HepG2 (cell line): ENCODE measurements around the gene RPS6KA2. TPM values are rescaled to one million over a fixed set of nuclear protein-coding genes. Genes with fewer than 3 reads are reported as not detected.

ENCODE experiments used
- ATAC-seq: fragments of 200-7000 bp; cut with Tn5 transposase; 3 replicates; pipeline ENCODE4 v1.9.1; 2020; ENCODE audit warnings: mild to moderate bottlenecking, moderate library complexity
- BruUV-seq: library from RNA; stranded (reverse); fragments of 400-500 nt; replicated peaks from 2 replicates; lab custom pipeline; 2021; lab: Mats Ljungman, UMichigan
- CTCF ChIA-PET: fragments of 300-600 bp; formaldehyde crosslinking; extraction: SDS; loops from one replicate; lab custom pipeline; 2021; ENCODE audit warnings: low total read pairs, inconsistent platforms, low intra/inter-chr PET ratio; lab: Yijun Ruan, JAX
- POLR2A ChIA-PET: fragments of 350-600 bp; sonication (Branson Sonifier 250); formaldehyde crosslinking; loops from one replicate; lab custom pipeline; 2020; ENCODE audit warnings: antibody characterized with exemption, inconsistent platforms; lab: Yijun Ruan, JAX
- DNase-seq: peaks from one replicate; pipeline ENCODE4 v3.0.0-alpha.2; 2015; ENCODE audit warnings: low spot score
- FAIRE-seq: peaks from 3 replicates; lab custom pipeline; 2011; peaks lifted over from hg19 to GRCh38; lab: Jason Lieb, UNC
- H2AFZ ChIP-seq: one replicate; pipeline ENCODE4 v1.6.1; 2011; ENCODE audit warnings: low read length, inconsistent platforms
- H3K27ac ChIP-seq: fragments of 300-600 bp; 3 replicates; pipeline ENCODE4 v1.8.0; 2011; ENCODE audit warnings: mixed run types, mild to moderate bottlenecking, mixed read lengths, low read length, inconsistent platforms; ENCODE audit not compliant: insufficient read depth; ENCODE audit errors: extremely low read length
- H3K27me3 ChIP-seq, 2 experiments: fragments of 200-600 bp in 1 of 2; 2 replicates in 1 of 2; 3 replicates in 1 of 2; pipeline versions ENCODE4 v1.6.0 to v1.8.0; 2011; ENCODE audit warnings: low read length in 2 of 2, mild to moderate bottlenecking in 2 of 2, moderate library complexity in 2 of 2, inconsistent platforms in 1 of 2; ENCODE audit not compliant: insufficient read depth in 2 of 2, control insufficient read depth in 1 of 2
- H3K36me3 ChIP-seq, 2 experiments: fragments of 200-600 bp in 1 of 2; replicated peaks in 1 of 2; 2 replicates in 1 of 2; 3 replicates in 1 of 2; pipeline versions ENCODE4 v1.5.1 to v1.8.0; 2011; ENCODE audit warnings: low read length in 2 of 2, inconsistent platforms in 1 of 2; ENCODE audit not compliant: insufficient read depth in 2 of 2, control insufficient read depth in 1 of 2
- H3K4me1 ChIP-seq: 2 replicates; pipeline ENCODE4 v1.5.1; 2012; ENCODE audit warnings: low read length, inconsistent platforms; ENCODE audit not compliant: insufficient read depth
- H3K4me2 ChIP-seq: 2 replicates; pipeline ENCODE4 v1.6.0; 2011; ENCODE audit warnings: low read depth, low read length, inconsistent platforms
- H3K4me3 ChIP-seq, 3 experiments: fragments of 200-600 bp in 1 of 3; sonication (generic), shearing (Covaris generic) in 1 of 3; replicated peaks in 1 of 3; 2 replicates each; pipeline ENCODE4 v1.5.1; 2011 to 2016; ENCODE audit warnings: low read length in 3 of 3, inconsistent platforms in 2 of 3, low read depth in 2 of 3, mild to moderate bottlenecking in 2 of 3, control low read depth in 1 of 3, mixed read lengths in 1 of 3; ENCODE audit not compliant: insufficient read depth in 1 of 3
- H3K79me2 ChIP-seq: one replicate; pipeline ENCODE4 v1.6.1; 2011; ENCODE audit warnings: low read length, inconsistent platforms; ENCODE audit not compliant: insufficient read depth
- H3K9ac ChIP-seq: 2 replicates; pipeline ENCODE4 v1.6.0; 2011; ENCODE audit warnings: mild to moderate bottlenecking, low read depth, low read length, inconsistent platforms; ENCODE audit not compliant: insufficient read depth
- H3K9me3 ChIP-seq: 2 replicates; pipeline ENCODE4 v1.5.1; 2012; ENCODE audit warnings: mild to moderate bottlenecking, low read length
- H4K20me1 ChIP-seq: 2 replicates; pipeline ENCODE4 v1.6.0; 2011; ENCODE audit warnings: inconsistent platforms, mild to moderate bottlenecking, low read length, moderate library complexity; ENCODE audit not compliant: insufficient read depth
- AGO2 ChIP-seq: fragments of 200-400 bp; formaldehyde crosslinking; optimal IDR thresholded peaks from 2 replicates; pipeline ENCODE3; 2017; ENCODE audit warnings: mild to moderate bottlenecking, low read depth, low read length, moderate library complexity
- AHR ChIP-seq: IDR thresholded peaks from 2 replicates; pipeline ENCODE4 v1.6.1; 2018; ENCODE audit warnings: missing genetic modification reagents, missing compliant biosample characterization
- ATF7 ChIP-seq, 2 experiments: fragments of 450-650 bp in 1 of 2; sonication (generic) in 1 of 2; formaldehyde crosslinking in 1 of 2; IDR thresholded peaks; 2 replicates each; pipeline versions ENCODE4 v1.4.0 to v1.6.1; 2016 to 2020; ENCODE audit warnings: antibody characterized with exemption in 1 of 2, mild to moderate bottlenecking in 1 of 2, missing genetic modification reagents in 1 of 2
- CHD2 ChIP-seq: IDR thresholded peaks from 2 replicates; pipeline ENCODE4 v1.6.1; 2011; ENCODE audit warnings: low read depth, low read length, improper control_type of control experiment
- ERF ChIP-seq: IDR thresholded peaks from 2 replicates; pipeline ENCODE4 v1.6.1; 2018; ENCODE audit warnings: missing biosample characterization, missing genetic modification reagents
- POLR2AphosphoS5 ChIP-seq: IDR thresholded peaks from 2 replicates; pipeline ENCODE4 v1.6.1; 2012; ENCODE audit warnings: low read depth, low read length
- REXO4 ChIP-seq: sonication (generic); formaldehyde crosslinking; IDR thresholded peaks from 2 replicates; pipeline ENCODE4 v1.8.0; 2022; ENCODE audit warnings: missing genetic modification reagents, mild to moderate bottlenecking, borderline replicate concordance
- ZFP82 ChIP-seq: sonication (generic); formaldehyde crosslinking; IDR thresholded peaks from 2 replicates; pipeline ENCODE4 v1.5.1; 2020; ENCODE audit warnings: mild to moderate bottlenecking, missing genetic modification reagents, borderline replicate concordance
- ZKSCAN8 ChIP-seq: IDR thresholded peaks from 2 replicates; pipeline ENCODE4 v1.6.1; 2016; ENCODE audit warnings: borderline replicate concordance, missing genetic modification reagents, missing compliant biosample characterization
- ZNF253 ChIP-seq: sonication (generic); formaldehyde crosslinking; IDR thresholded peaks from 2 replicates; pipeline ENCODE4 v1.8.0; 2022; ENCODE audit warnings: mild to moderate bottlenecking, missing genetic modification reagents, borderline replicate concordance
- ZNF556 ChIP-seq: sonication (generic); formaldehyde crosslinking; IDR thresholded peaks from 2 replicates; pipeline ENCODE4 v1.4.0; 2020; ENCODE audit warnings: mild to moderate bottlenecking, missing genetic modification reagents, borderline replicate concordance
- ZNF605 ChIP-seq: sonication (generic); formaldehyde crosslinking; IDR thresholded peaks from 2 replicates; pipeline ENCODE4 v1.8.0; 2022; ENCODE audit warnings: mild to moderate bottlenecking, missing genetic modification reagents
- ZNF672 ChIP-seq: sonication (generic); formaldehyde crosslinking; IDR thresholded peaks from 2 replicates; pipeline ENCODE4 v1.8.1; 2022; ENCODE audit warnings: missing genetic modification reagents
- ZNF768 ChIP-seq: sonication (generic); formaldehyde crosslinking; IDR thresholded peaks from 2 replicates; pipeline ENCODE4 v1.4.0; 2020; ENCODE audit warnings: missing genetic modification reagents
- WGBS: methylation state at CpG from one replicate; pipeline ENCODE4 v1.1.6; 2017; ENCODE audit warnings: low lambda C conversion rate; 5-methylcytosine and 5-hydroxymethylcytosine counted together
- in situ Hi-C: cut with HindIII; loops from 2 replicates; pipeline ENCODE4 v1.10.0; 2017; ENCODE audit warnings: low pct_unique_long_range_greater_than_20kb; ENCODE audit not compliant: extremely low pct_ligation_motif_present
- intact Hi-C: fragments of 100-400 bp; cut with micrococcal nuclease; formaldehyde crosslinking; loops from one replicate; pipeline ENCODE4 v1.10.0; 2022; ENCODE audit not compliant: unreplicated experiment
- polyA plus RNA-seq, 8 experiments: library from polyadenylated mRNA; depleted of rRNA in 3 of 8; stranded (reverse) in 7 of 8; unstranded in 1 of 8; fragments of >200 nt; fragmentation: Illumina TruSeq in 4 of 8; extraction: Trizol in 4 of 8; gene quantifications; 2 replicates each; pipeline versions ENCODE4 v1.2.1 to v1.2.3, GENCODE V29; 2011 to 2016; ENCODE audit warnings: low read depth in 4 of 8, missing spikeins in 1 of 8, mixed read lengths in 1 of 8; ENCODE audit not compliant: insufficient read depth in 1 of 8
- total RNA-seq, 5 experiments: library from RNA; depleted of rRNA; stranded (reverse); fragments of >200 nt; fragmentation: Illumina TruSeq; extraction: Trizol; gene quantifications; 2 replicates each; pipeline ENCODE4 v1.2.3, GENCODE V29; 2016; ENCODE audit warnings: low read depth in 1 of 5
- TF ChIP-seq, protein P1 (sequence below): sonication (generic); formaldehyde crosslinking; IDR thresholded peaks from 2 replicates; pipeline ENCODE4 v1.5.0; 2020; ENCODE audit warnings: missing genetic modification reagents
- TF ChIP-seq, protein P2 (sequence below): sonication (generic); formaldehyde crosslinking; IDR thresholded peaks from 2 replicates; pipeline ENCODE4 v1.4.0; 2020; ENCODE audit warnings: missing genetic modification reagents, mild to moderate bottlenecking, borderline replicate concordance
- TF ChIP-seq, protein P3 (sequence below): IDR thresholded peaks from 2 replicates; pipeline ENCODE4 v1.4.0; 2020; ENCODE audit warnings: mild to moderate bottlenecking, missing genetic modification reagents
- TF ChIP-seq, protein P4 (sequence below): sonication (generic); formaldehyde crosslinking; IDR thresholded peaks from 2 replicates; pipeline ENCODE4 v1.4.0; 2020; ENCODE audit warnings: missing genetic modification reagents

RPS6KA2 gene
- total and polyA plus RNA-seq, 2 of the 13 experiments (the other 11 are each of a cell fraction or from before 2014, with no cell fraction given): 0.22 to 0.38 TPM

DNA sequence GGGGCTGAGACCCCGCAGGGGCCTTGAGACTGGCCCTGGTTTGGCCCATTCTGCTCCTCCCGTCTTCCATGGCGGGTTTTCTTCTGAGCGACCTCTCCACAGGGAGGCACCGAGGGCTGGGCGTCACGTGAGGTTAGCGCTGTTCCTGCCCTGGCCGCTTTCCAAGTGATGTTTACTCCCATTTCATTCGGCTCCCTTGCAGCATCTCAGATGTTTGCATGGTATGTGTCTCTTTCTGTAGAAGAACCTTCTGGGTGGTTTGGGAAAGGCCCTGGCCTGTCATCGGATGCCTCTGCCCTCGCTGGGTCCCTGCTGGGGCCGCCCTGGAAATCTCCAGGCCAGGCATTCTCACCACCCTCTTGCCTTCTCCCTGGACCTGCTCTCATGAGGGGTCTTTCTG, 57.8 kb downstream of the RPS6KA2 start:
- 52% methylated on average over 13 of the region's 13 CpGs for WGBS
- no TSS peak for BruUV-seq
- TF ChIP-seq ZFP82 (CRISPR knock-in tag): no peak
- no peak for TF ChIP-seq AHR (CRISPR knock-in tag)
- no peak for TF ChIP-seq AGO2
- no peak for TF ChIP-seq ZNF253 (CRISPR knock-in tag)
- TF ChIP-seq, protein P1, sequence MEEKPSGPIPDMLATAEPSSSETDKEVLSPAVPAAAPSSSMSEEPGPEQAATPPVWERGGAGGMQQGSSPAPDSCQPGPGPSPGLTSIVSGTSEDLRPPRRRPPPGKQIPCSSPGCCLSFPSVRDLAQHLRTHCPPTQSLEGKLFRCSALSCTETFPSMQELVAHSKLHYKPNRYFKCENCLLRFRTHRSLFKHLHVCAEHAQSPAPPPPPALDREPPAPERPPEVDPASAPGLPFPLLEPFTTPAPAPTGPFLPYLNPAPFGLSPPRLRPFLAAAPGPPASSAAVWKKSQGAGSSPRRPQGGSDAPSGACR: no peak
- TF ChIP-seq, protein P2, sequence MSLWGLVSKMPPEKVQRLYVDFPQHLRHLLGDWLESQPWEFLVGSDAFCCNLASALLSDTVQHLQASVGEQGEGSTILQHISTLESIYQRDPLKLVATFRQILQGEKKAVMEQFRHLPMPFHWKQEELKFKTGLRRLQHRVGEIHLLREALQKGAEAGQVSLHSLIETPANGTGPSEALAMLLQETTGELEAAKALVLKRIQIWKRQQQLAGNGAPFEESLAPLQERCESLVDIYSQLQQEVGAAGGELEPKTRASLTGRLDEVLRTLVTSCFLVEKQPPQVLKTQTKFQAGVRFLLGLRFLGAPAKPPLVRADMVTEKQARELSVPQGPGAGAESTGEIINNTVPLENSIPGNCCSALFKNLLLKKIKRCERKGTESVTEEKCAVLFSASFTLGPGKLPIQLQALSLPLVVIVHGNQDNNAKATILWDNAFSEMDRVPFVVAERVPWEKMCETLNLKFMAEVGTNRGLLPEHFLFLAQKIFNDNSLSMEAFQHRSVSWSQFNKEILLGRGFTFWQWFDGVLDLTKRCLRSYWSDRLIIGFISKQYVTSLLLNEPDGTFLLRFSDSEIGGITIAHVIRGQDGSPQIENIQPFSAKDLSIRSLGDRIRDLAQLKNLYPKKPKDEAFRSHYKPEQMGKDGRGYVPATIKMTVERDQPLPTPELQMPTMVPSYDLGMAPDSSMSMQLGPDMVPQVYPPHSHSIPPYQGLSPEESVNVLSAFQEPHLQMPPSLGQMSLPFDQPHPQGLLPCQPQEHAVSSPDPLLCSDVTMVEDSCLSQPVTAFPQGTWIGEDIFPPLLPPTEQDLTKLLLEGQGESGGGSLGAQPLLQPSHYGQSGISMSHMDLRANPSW (CRISPR knock-in tag): no peak
- TF ChIP-seq ERF (CRISPR knock-in tag): no peak
- TF ChIP-seq, protein P3, sequence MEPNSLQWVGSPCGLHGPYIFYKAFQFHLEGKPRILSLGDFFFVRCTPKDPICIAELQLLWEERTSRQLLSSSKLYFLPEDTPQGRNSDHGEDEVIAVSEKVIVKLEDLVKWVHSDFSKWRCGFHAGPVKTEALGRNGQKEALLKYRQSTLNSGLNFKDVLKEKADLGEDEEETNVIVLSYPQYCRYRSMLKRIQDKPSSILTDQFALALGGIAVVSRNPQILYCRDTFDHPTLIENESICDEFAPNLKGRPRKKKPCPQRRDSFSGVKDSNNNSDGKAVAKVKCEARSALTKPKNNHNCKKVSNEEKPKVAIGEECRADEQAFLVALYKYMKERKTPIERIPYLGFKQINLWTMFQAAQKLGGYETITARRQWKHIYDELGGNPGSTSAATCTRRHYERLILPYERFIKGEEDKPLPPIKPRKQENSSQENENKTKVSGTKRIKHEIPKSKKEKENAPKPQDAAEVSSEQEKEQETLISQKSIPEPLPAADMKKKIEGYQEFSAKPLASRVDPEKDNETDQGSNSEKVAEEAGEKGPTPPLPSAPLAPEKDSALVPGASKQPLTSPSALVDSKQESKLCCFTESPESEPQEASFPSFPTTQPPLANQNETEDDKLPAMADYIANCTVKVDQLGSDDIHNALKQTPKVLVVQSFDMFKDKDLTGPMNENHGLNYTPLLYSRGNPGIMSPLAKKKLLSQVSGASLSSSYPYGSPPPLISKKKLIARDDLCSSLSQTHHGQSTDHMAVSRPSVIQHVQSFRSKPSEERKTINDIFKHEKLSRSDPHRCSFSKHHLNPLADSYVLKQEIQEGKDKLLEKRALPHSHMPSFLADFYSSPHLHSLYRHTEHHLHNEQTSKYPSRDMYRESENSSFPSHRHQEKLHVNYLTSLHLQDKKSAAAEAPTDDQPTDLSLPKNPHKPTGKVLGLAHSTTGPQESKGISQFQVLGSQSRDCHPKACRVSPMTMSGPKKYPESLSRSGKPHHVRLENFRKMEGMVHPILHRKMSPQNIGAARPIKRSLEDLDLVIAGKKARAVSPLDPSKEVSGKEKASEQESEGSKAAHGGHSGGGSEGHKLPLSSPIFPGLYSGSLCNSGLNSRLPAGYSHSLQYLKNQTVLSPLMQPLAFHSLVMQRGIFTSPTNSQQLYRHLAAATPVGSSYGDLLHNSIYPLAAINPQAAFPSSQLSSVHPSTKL: no peak
- no peak for TF ChIP-seq CHD2
- no peak for TF ChIP-seq REXO4 (CRISPR knock-in tag)
- no peak for TF ChIP-seq ZKSCAN8 (CRISPR knock-in tag)
- TF ChIP-seq ZNF672 (CRISPR knock-in tag): no peak
- no peak for TF ChIP-seq ATF7 (IDR thresholded peaks at IDR 0.05)
- TF ChIP-seq ATF7 (CRISPR knock-in tag; IDR thresholded peaks at IDR 0.05): no peak
- no peak for TF ChIP-seq ZNF605 (CRISPR knock-in tag)
- TF ChIP-seq POLR2AphosphoS5: no peak
- no peak for TF ChIP-seq ZNF768 (CRISPR knock-in tag)
- TF ChIP-seq, protein P4, sequence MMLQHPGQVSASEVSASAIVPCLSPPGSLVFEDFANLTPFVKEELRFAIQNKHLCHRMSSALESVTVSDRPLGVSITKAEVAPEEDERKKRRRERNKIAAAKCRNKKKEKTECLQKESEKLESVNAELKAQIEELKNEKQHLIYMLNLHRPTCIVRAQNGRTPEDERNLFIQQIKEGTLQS (CRISPR knock-in tag): no peak
- no peak for TF ChIP-seq ZNF556 (CRISPR knock-in tag)

More for the DNA sequence above, 57.8 kb downstream of the RPS6KA2 start:
- H3K4me1 ChIP-seq: no peaks in the 10 kb centered on the region
- no peak overlapping the region for H3K4me3 ChIP-seq
- ChIA-PET CTCF (no interaction called here), POLR2A (no interaction called here)
- H2AFZ ChIP-seq: no peak overlapping the region
- in situ Hi-C loops (no loop called here), intact Hi-C loops (no loop called here)
- DNase-seq: no peak
- H4K20me1 ChIP-seq: no peaks in the 10 kb centered on the region; the same call in 1 of the 2 replicates
- no peaks in the 10 kb centered on the region for H3K36me3 ChIP-seq
- no peak for FAIRE-seq
- no peak for ATAC-seq
- H3K27ac ChIP-seq: no peak overlapping the region
- H3K27me3 ChIP-seq: peaks cover 11 to 78% of the 10 kb centered on the region in 2 experiments; a peak in 3 of 5 replicates
- no peak overlapping the region for H3K9ac ChIP-seq
- H3K79me2 ChIP-seq: no peaks in the 10 kb centered on the region
- no peak overlapping the region for H3K4me2 ChIP-seq
- no peaks in the 10 kb centered on the region for H3K9me3 ChIP-seq
